HG02981 (cell line): Measurements from ENCODE around the gene GPM6B.

Experiments
- ATAC-seq: cut with Tn5 transposase; IDR thresholded peaks from one replicate; pipeline ENCODE4 v1.9.1; 2021; ENCODE audit warnings: mild to moderate bottlenecking, moderate library complexity; ENCODE audit not compliant: unreplicated experiment

The GPM6B gene

GRCh38 chrX:13825178-13825762, 8.4 kb upstream of the GPM6B start:
- ATAC-seq: no peak

GRCh38 chrX:13824746-13825145, 7.9 kb upstream of the GPM6B start:
- ATAC-seq: no peak

- ATAC-seq: no peak
These were observed 4.8 kb upstream of the GPM6B start for GRCh38 chrX:13821738-13822137.

GRCh38 chrX:13816176-13816575, 717 bp downstream of the GPM6B start:
- no peak for ATAC-seq

GRCh38 chrX:13815664-13816063, 1.2 kb downstream of the GPM6B start:
- ATAC-seq: no peak

- no peak for ATAC-seq
These were observed 8.0 kb downstream of the GPM6B start for GRCh38 chrX:13808865-13809264.

- ATAC-seq: no peak
These were observed 8.6 kb downstream of the GPM6B start for GRCh38 chrX:13808293-13808692.

GRCh38 chrX:13805241-13805640, 11.7 kb downstream of the GPM6B start:
- no peak for ATAC-seq

- no peak for ATAC-seq
These were observed 13.8 kb downstream of the GPM6B start for GRCh38 chrX:13803116-13803515.

- ATAC-seq: no peak
These were observed 18.7 kb downstream of the GPM6B start for GRCh38 chrX:13798184-13798583.

GRCh38 chrX:13797512-13797911, 19.4 kb downstream of the GPM6B start:
- no peak for ATAC-seq

GRCh38 chrX:13794417-13794816, 22.5 kb downstream of the GPM6B start:
- no peak for ATAC-seq

- ATAC-seq: no peak
These were observed 23.0 kb downstream of the GPM6B start for GRCh38 chrX:13793897-13794296.

GRCh38 chrX:13791559-13791958, 25.3 kb downstream of the GPM6B start:
- no peak for ATAC-seq

GRCh38 chrX:13791145-13791544, 25.7 kb downstream of the GPM6B start:
- no peak for ATAC-seq

GRCh38 chrX:13790206-13791131, 26.4 kb downstream of the GPM6B start:
- no peak for ATAC-seq

- no peak for ATAC-seq
These were observed 30.8 kb downstream of the GPM6B start for GRCh38 chrX:13786048-13786447.

GRCh38 chrX:13780868-13781427, 35.9 kb downstream of the GPM6B start:
- ATAC-seq: no peak

- ATAC-seq: no peak
These were observed 38.0 kb downstream of the GPM6B start for GRCh38 chrX:13778916-13779315.

- ATAC-seq: no peak
These were observed 40.5 kb downstream of the GPM6B start for GRCh38 chrX:13776387-13776786.

GRCh38 chrX:13775837-13776236, 41.1 kb downstream of the GPM6B start:
- ATAC-seq: no peak

- ATAC-seq: no peak
These were observed 42.2 kb downstream of the GPM6B start for GRCh38 chrX:13774696-13775095.
